ENCODE data around the gene CABCOCO1. TPM values are rescaled to one million over a fixed set of nuclear protein-coding genes. Genes with fewer than 3 reads are reported as not detected.

The CABCOCO1 gene
- 0.53 and 2.6 TPM in 2 replicates for total RNA-seq

GRCh38 chr10:61662794-61663259 lies at the start of gene CABCOCO1:
TSS of gene CABCOCO1 (plus strand) at chr10:61662929. CDS start at chr10:61662973, 44 bp downstream.

Other genes starting within 250 kb of the CABCOCO1 start
- gene TMEM26, start 209.5 kb upstream of the CABCOCO1 start, total RNA-seq: under 0.01 and 0.18 TPM in 2 replicates
- gene ARID5B, start 238.8 kb downstream of the CABCOCO1 start, total RNA-seq: 53.3 and 67.7 TPM in 2 replicates